ENCODE measurements around the gene KCTD16. TPM values are rescaled to one million over a fixed set of nuclear protein-coding genes. Genes with fewer than 3 reads are reported as not detected.

Gene KCTD16
- total RNA-seq, 4 donors from 2014 or later: not detected

- WGBS, 2 donors: 71 to 80% methylated on average over 4 of the region's 4 CpGs
- Histone ChIP-seq H3K27me3 (no peaks in the 10 kb centered on the region), H3K4me1 (peaks cover 0 to 24% (median 5%) of the 10 kb centered on the region in 3 donors), H3K36me3 (no peaks in the 10 kb centered on the region), H3K27ac (no peak overlapping the region), H3K9me3 (no peaks in the 10 kb centered on the region), H3K4me3 (no peak overlapping the region)
- intact Hi-C loops (cut with DNase I): no loop called here
- DNase-seq: no peak
- no peak for TF ChIP-seq CTCF (IDR thresholded peaks at IDR 0.05)
Measured at GRCh38 chr5:144126707-144127106, 44.0 kb upstream of the KCTD16 start.

GRCh38 chr5:144128844-144129243 lies 41.8 kb upstream of the KCTD16 start:
- no peak overlapping the region for H3K27ac ChIP-seq
- DNase-seq: no peak
- H3K4me1 ChIP-seq: peaks cover 0 to 15% (median 5%) of the 10 kb centered on the region in 3 donors
- H3K36me3 ChIP-seq: no peaks in the 10 kb centered on the region
- intact Hi-C loops (cut with DNase I): no loop called here
- no peaks in the 10 kb centered on the region for H3K9me3 ChIP-seq
- H3K4me3 ChIP-seq: no peak overlapping the region
- WGBS, 2 donors: 90 to 91% methylated on average over 3 to 4 of the region's 4 CpGs
- H3K27me3 ChIP-seq: no peaks in the 10 kb centered on the region
- no peak for TF ChIP-seq CTCF (IDR thresholded peaks at IDR 0.05)
- TF ChIP-seq POLR2A (IDR thresholded peaks at IDR 0.05): no peak

GRCh38 chr5:144130306-144130705 lies 40.4 kb upstream of the KCTD16 start:
- intact Hi-C loops (cut with DNase I): no loop called here
- H3K27ac ChIP-seq: no peak overlapping the region
- H3K4me3 ChIP-seq: no peak overlapping the region
- no peaks in the 10 kb centered on the region for H3K36me3 ChIP-seq
- DNase-seq: no peak
- no peaks in the 10 kb centered on the region for H3K27me3 ChIP-seq
- peaks cover 0 to 6% (median 5%) of the 10 kb centered on the region in 3 donors for H3K4me1 ChIP-seq
- 74 to 89% methylated on average over 4 of the region's 4 CpGs for WGBS, 2 donors
- TF ChIP-seq CTCF (IDR thresholded peaks at IDR 0.05) (no peak), POLR2A (IDR thresholded peaks at IDR 0.05) (no peak)
- no peaks in the 10 kb centered on the region for H3K9me3 ChIP-seq

GRCh38 chr5:144131261-144131660 lies 39.4 kb upstream of the KCTD16 start:
- Histone ChIP-seq H3K9me3 (no peaks in the 10 kb centered on the region), H3K4me3 (no peak overlapping the region), H3K36me3 (no peaks in the 10 kb centered on the region), H3K27me3 (no peaks in the 10 kb centered on the region), H3K4me1 (no peaks in the 10 kb centered on the region), H3K27ac (no peak overlapping the region)
- no peak for DNase-seq
- TF ChIP-seq CTCF (IDR thresholded peaks at IDR 0.05): no peak
- TF ChIP-seq POLR2A (IDR thresholded peaks at IDR 0.05): no peak
- intact Hi-C loops (cut with DNase I): no loop called here
- 61 to 74% methylated on average over 4 of the region's 4 CpGs for WGBS, 2 donors

GRCh38 chr5:144133050-144133633 lies 37.5 kb upstream of the KCTD16 start:
- no peak overlapping the region for H3K27ac ChIP-seq
- WGBS, 2 donors: 88 to 93% methylated on average over 4 of the region's 4 CpGs
- H3K4me1 ChIP-seq: no peaks in the 10 kb centered on the region
- no peak for DNase-seq
- H3K9me3 ChIP-seq: no peaks in the 10 kb centered on the region
- H3K36me3 ChIP-seq: no peaks in the 10 kb centered on the region
- no peaks in the 10 kb centered on the region for H3K27me3 ChIP-seq
- TF ChIP-seq CTCF (IDR thresholded peaks at IDR 0.05): no peak
- no peak for TF ChIP-seq POLR2A (IDR thresholded peaks at IDR 0.05)
- intact Hi-C loops (cut with DNase I): no loop called here
- no peak overlapping the region for H3K4me3 ChIP-seq
